ENCODE results near the gene RIC8A.

DNA sequence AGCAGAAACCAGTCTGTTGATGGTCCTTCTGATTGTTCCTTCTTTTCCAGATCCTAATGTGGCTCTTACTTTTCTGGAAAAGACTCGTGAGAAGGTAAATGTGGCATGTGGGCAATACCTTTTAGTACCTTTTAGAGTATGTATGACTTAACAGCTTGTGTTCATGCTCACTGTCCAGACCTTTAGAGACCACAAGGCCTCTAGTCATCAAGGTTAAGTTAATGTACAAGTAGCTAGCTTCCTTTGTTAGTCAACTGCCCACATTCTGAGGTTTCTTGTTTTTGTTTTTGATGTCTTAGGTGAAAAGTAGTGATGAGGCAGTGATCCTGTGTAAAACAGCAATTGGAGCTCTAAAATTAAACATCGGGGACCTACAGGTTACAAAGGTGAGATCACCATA is 36.9 kb downstream of the RIC8A start:
- TF ChIP-seq, protein P1, sequence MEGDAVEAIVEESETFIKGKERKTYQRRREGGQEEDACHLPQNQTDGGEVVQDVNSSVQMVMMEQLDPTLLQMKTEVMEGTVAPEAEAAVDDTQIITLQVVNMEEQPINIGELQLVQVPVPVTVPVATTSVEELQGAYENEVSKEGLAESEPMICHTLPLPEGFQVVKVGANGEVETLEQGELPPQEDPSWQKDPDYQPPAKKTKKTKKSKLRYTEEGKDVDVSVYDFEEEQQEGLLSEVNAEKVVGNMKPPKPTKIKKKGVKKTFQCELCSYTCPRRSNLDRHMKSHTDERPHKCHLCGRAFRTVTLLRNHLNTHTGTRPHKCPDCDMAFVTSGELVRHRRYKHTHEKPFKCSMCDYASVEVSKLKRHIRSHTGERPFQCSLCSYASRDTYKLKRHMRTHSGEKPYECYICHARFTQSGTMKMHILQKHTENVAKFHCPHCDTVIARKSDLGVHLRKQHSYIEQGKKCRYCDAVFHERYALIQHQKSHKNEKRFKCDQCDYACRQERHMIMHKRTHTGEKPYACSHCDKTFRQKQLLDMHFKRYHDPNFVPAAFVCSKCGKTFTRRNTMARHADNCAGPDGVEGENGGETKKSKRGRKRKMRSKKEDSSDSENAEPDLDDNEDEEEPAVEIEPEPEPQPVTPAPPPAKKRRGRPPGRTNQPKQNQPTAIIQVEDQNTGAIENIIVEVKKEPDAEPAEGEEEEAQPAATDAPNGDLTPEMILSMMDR (IDR thresholded peaks at IDR 0.05), result no peak
- TF ChIP-seq POLR2A (IDR thresholded peaks at IDR 0.05), result no peak
